ENCODE data around the gene GOLT1A. TPM values are rescaled to one million over a fixed set of nuclear protein-coding genes. Genes with fewer than 3 reads are reported as not detected.

The GOLT1A gene
- total RNA-seq, 5 donors from 2014 or later (not counting 1 experiment from before 2014, with no cell fraction given) = 0.30 to 0.42 (median 0.32) TPM; not detected in 1

GRCh38 chr1:204186597-204186996, 27.2 kb downstream of the GOLT1A start:
- peaks cover 0 to 24% of the 10 kb centered on the region in 2 experiments for H3K4me1 ChIP-seq (ENCODE audit: control insufficient read depth in 1 of 2, extremely low read depth in 1 of 2, insufficient read depth in 2 of 2, low read length in 2 of 2)
- 100% methylated on average over 3 of the region's 10 CpGs for WGBS (ENCODE audit: insufficient coverage)
- H3K27me3 Mint-ChIP-seq = peaks cover 34 to 55% of the 10 kb centered on the region in 2 donors

GRCh38 chr1:204181116-204181515, 32.7 kb downstream of the GOLT1A start:
- Histone ChIP-seq H3K9me3 (no peaks in the 10 kb centered on the region), H3K36me3 (ENCODE audit: control insufficient read depth in 2 of 2, extremely low read depth in 1 of 2, insufficient read depth in 1 of 2, low read length in 1 of 2) (no peaks in the 10 kb centered on the region), H3K27me3 (replicated peaks in 1 of 2; ENCODE audit: control insufficient read depth in 2 of 2, extremely low read depth in 1 of 2, insufficient read depth in 2 of 2, low read length in 1 of 2) (peaks cover 0 to 29% of the 10 kb centered on the region in 2 experiments), H3K4me3 (ENCODE audit: control insufficient read depth in 1 of 2, extremely low read depth in 1 of 2, low read length in 1 of 2) (no peak overlapping the region), H3K27ac (ENCODE audit: low read length) (no peak overlapping the region), H3K4me1 (ENCODE audit: control insufficient read depth in 1 of 2, extremely low read depth in 1 of 2, insufficient read depth in 2 of 2, low read length in 2 of 2) (no peaks in the 10 kb centered on the region)
- Mint-ChIP-seq H3K36me3 (no peaks in the 10 kb centered on the region), H3K27me3 (peaks cover 5 to 7% of the 10 kb centered on the region in 2 donors), H3K27ac (no peak overlapping the region), H3K4me1 (no peaks in the 10 kb centered on the region), H3K4me3 (no peak overlapping the region), H3K9me3 (peaks cover 0 to 4% (median 0%) of the 10 kb centered on the region in 3 donors)
- no peak for ATAC-seq (replicated peaks in 1 of 4)
- no peak for DNase-seq
- CTCF ChIA-PET = interaction anchor here in 1 of 2 donors (0.6 kb wide), 1 partner anchor 19 kb away, joined by 4 read pairs; no protein-coding TSS in a partner anchor
- POLR2A ChIA-PET = no interaction called here
- WGBS (ENCODE audit: insufficient coverage) = 40% methylated on average over 1 of the region's 1 CpG

More at GRCh38 chr1:204186597-204186996, 27.2 kb downstream of the GOLT1A start:
- Histone ChIP-seq H3K27me3 (replicated peaks in 1 of 2; ENCODE audit: control insufficient read depth in 2 of 2, extremely low read depth in 1 of 2, insufficient read depth in 2 of 2, low read length in 1 of 2) (peaks cover 0 to 47% of the 10 kb centered on the region in 2 experiments), H3K27ac (ENCODE audit: low read length) (no peak overlapping the region), H3K36me3 (ENCODE audit: control insufficient read depth in 2 of 2, extremely low read depth in 1 of 2, insufficient read depth in 1 of 2, low read length in 1 of 2) (no peaks in the 10 kb centered on the region), H3K9me3 (no peaks in the 10 kb centered on the region), H3K4me3 (ENCODE audit: control insufficient read depth in 1 of 2, extremely low read depth in 1 of 2, low read length in 1 of 2) (no peak overlapping the region)
- Mint-ChIP-seq H3K4me3 (no peak overlapping the region), H3K27ac (no peak overlapping the region), H3K9me3 (no peaks in the 10 kb centered on the region), H3K36me3 (no peaks in the 10 kb centered on the region), H3K4me1 (peaks cover 5 to 22% (median 11%) of the 10 kb centered on the region in 3 donors)
- DNase-seq = no peak
- ChIA-PET POLR2A (interaction anchor here in 1 of 2 donors (0.6 kb wide), 1 partner anchor 94 kb away, joined by 3 read pairs; no protein-coding TSS in a partner anchor), CTCF (no interaction called here)
- ATAC-seq (replicated peaks in 1 of 4) = no peak

- POLR2A ChIA-PET = no interaction called here
Measured at GRCh38 chr1:204180133-204180532, 33.7 kb downstream of the GOLT1A start.

GRCh38 chr1:204178487-204179281, 35.1 kb downstream of the GOLT1A start:
- Histone ChIP-seq H3K27ac (ENCODE audit: low read length) (no peak overlapping the region), H3K9me3 (no peaks in the 10 kb centered on the region), H3K4me1 (ENCODE audit: control insufficient read depth in 1 of 2, extremely low read depth in 1 of 2, insufficient read depth in 2 of 2, low read length in 2 of 2) (no peaks in the 10 kb centered on the region), H3K27me3 (replicated peaks in 1 of 2; ENCODE audit: control insufficient read depth in 2 of 2, extremely low read depth in 1 of 2, insufficient read depth in 2 of 2, low read length in 1 of 2) (peaks cover 0 to 35% of the 10 kb centered on the region in 2 experiments), H3K4me3 (ENCODE audit: control insufficient read depth in 1 of 2, extremely low read depth in 1 of 2, low read length in 1 of 2) (no peak overlapping the region), H3K36me3 (ENCODE audit: control insufficient read depth in 2 of 2, extremely low read depth in 1 of 2, insufficient read depth in 1 of 2, low read length in 1 of 2) (no peaks in the 10 kb centered on the region)
- H3K4me1 Mint-ChIP-seq = no peaks in the 10 kb centered on the region
- ATAC-seq (replicated peaks in 1 of 4) (no peak), DNase-seq (no peak)
- H3K27ac Mint-ChIP-seq = no peak overlapping the region
- peaks cover 0 to 5% (median 0%) of the 10 kb centered on the region in 3 donors for H3K9me3 Mint-ChIP-seq
- peaks cover 9 to 11% of the 10 kb centered on the region in 2 donors for H3K27me3 Mint-ChIP-seq
- WGBS (ENCODE audit: insufficient coverage) = 76% methylated on average over 7 of the region's 7 CpGs
- no peaks in the 10 kb centered on the region for H3K36me3 Mint-ChIP-seq
- ChIA-PET CTCF (no interaction called here), POLR2A (no interaction called here)
- H3K4me3 Mint-ChIP-seq = no peak overlapping the region

More at GRCh38 chr1:204180133-204180532, 33.7 kb downstream of the GOLT1A start:
- Mint-ChIP-seq H3K9me3 (peaks cover 0 to 4% (median 0%) of the 10 kb centered on the region in 3 donors), H3K36me3 (no peaks in the 10 kb centered on the region), H3K27me3 (peaks cover 4 to 5% of the 10 kb centered on the region in 2 donors), H3K4me1 (no peaks in the 10 kb centered on the region), H3K4me3 (no peak overlapping the region), H3K27ac (no peak overlapping the region)
- CTCF ChIA-PET = no interaction called here
- ATAC-seq (replicated peaks in 1 of 4) (no peak), DNase-seq (no peak)
- peaks cover 0 to 27% of the 10 kb centered on the region in 2 experiments for H3K27me3 ChIP-seq (replicated peaks in 1 of 2; ENCODE audit: control insufficient read depth in 2 of 2, extremely low read depth in 1 of 2, insufficient read depth in 2 of 2, low read length in 1 of 2)
- H3K4me1 ChIP-seq (ENCODE audit: control insufficient read depth in 1 of 2, extremely low read depth in 1 of 2, insufficient read depth in 2 of 2, low read length in 2 of 2) = no peaks in the 10 kb centered on the region
- H3K27ac ChIP-seq (ENCODE audit: low read length) = no peak overlapping the region
- H3K36me3 ChIP-seq (ENCODE audit: control insufficient read depth in 2 of 2, extremely low read depth in 1 of 2, insufficient read depth in 1 of 2, low read length in 1 of 2) = no peaks in the 10 kb centered on the region
- 65% methylated on average over 2 of the region's 6 CpGs for WGBS (ENCODE audit: insufficient coverage)
- no peak overlapping the region for H3K4me3 ChIP-seq (ENCODE audit: control insufficient read depth in 1 of 2, extremely low read depth in 1 of 2, low read length in 1 of 2)
- H3K9me3 ChIP-seq = no peaks in the 10 kb centered on the region

GRCh38 chr1:204177133-204177532, 36.7 kb downstream of the GOLT1A start:
- peaks cover 12 to 16% of the 10 kb centered on the region in 2 donors for H3K27me3 Mint-ChIP-seq
- peaks cover 0 to 15% (median 5%) of the 10 kb centered on the region in 3 donors for H3K9me3 Mint-ChIP-seq
- ChIA-PET POLR2A (interaction anchor here in 1 of 2 donors (0.6 kb wide), 1 partner anchor 1719 kb away, joined by 3 read pairs; no protein-coding TSS in a partner anchor), CTCF (no interaction called here)
- H3K4me3 ChIP-seq (ENCODE audit: control insufficient read depth in 1 of 2, extremely low read depth in 1 of 2, low read length in 1 of 2) = no peak overlapping the region
- no peaks in the 10 kb centered on the region for H3K9me3 ChIP-seq
- H3K4me1 ChIP-seq (ENCODE audit: control insufficient read depth in 1 of 2, extremely low read depth in 1 of 2, insufficient read depth in 2 of 2, low read length in 2 of 2) = no peaks in the 10 kb centered on the region
- no peaks in the 10 kb centered on the region for H3K36me3 ChIP-seq (ENCODE audit: control insufficient read depth in 2 of 2, extremely low read depth in 1 of 2, insufficient read depth in 1 of 2, low read length in 1 of 2)
- no peak overlapping the region for H3K4me3 Mint-ChIP-seq
- no peak overlapping the region for H3K27ac ChIP-seq (ENCODE audit: low read length)
- WGBS (ENCODE audit: insufficient coverage) = 20% methylated on average over 4 of the region's 4 CpGs
- DNase-seq = no peak
- peaks cover 0 to 38% of the 10 kb centered on the region in 2 experiments for H3K27me3 ChIP-seq (replicated peaks in 1 of 2; ENCODE audit: control insufficient read depth in 2 of 2, extremely low read depth in 1 of 2, insufficient read depth in 2 of 2, low read length in 1 of 2)
- ATAC-seq (replicated peaks in 1 of 4) = no peak
- no peak overlapping the region for H3K27ac Mint-ChIP-seq
- H3K4me1 Mint-ChIP-seq = no peaks in the 10 kb centered on the region
- H3K36me3 Mint-ChIP-seq = no peaks in the 10 kb centered on the region

GRCh38 chr1:204176049-204176448, 37.7 kb downstream of the GOLT1A start:
- Histone ChIP-seq H3K36me3 (ENCODE audit: control insufficient read depth in 2 of 2, extremely low read depth in 1 of 2, insufficient read depth in 1 of 2, low read length in 1 of 2) (no peaks in the 10 kb centered on the region), H3K27ac (ENCODE audit: low read length) (no peak overlapping the region), H3K9me3 (no peaks in the 10 kb centered on the region), H3K4me1 (ENCODE audit: control insufficient read depth in 1 of 2, extremely low read depth in 1 of 2, insufficient read depth in 2 of 2, low read length in 2 of 2) (no peaks in the 10 kb centered on the region), H3K27me3 (replicated peaks in 1 of 2; ENCODE audit: control insufficient read depth in 2 of 2, extremely low read depth in 1 of 2, insufficient read depth in 2 of 2, low read length in 1 of 2) (peaks cover 0 to 38% of the 10 kb centered on the region in 2 experiments), H3K4me3 (ENCODE audit: control insufficient read depth in 1 of 2, extremely low read depth in 1 of 2, low read length in 1 of 2) (no peak overlapping the region)
- Mint-ChIP-seq H3K4me3 (no peak overlapping the region), H3K27me3 (peaks cover 12 to 16% of the 10 kb centered on the region in 2 donors), H3K9me3 (peaks cover 0 to 23% (median 12%) of the 10 kb centered on the region in 3 donors), H3K36me3 (no peaks in the 10 kb centered on the region), H3K4me1 (no peaks in the 10 kb centered on the region), H3K27ac (no peak overlapping the region)
- 73% methylated on average over 1 of the region's 5 CpGs for WGBS (ENCODE audit: insufficient coverage)
- ChIA-PET CTCF (no interaction called here), POLR2A (no interaction called here)
- ATAC-seq (replicated peaks in 1 of 4) = no peak
- DNase-seq = no peak

Data from T-cell (primary cell).